ENCODE measurements around the gene XPO4.
"Not testable (repeated sequence)": the region's sequence is repeated elsewhere in the genome, so short reads cannot be mapped to it uniquely, and the experiment has no call there.

Gene XPO4

GRCh38 chr13:20890540-20890939 lies 12.0 kb downstream of the XPO4 start:
- FAIRE-seq: not testable (repeated sequence)

DNA sequence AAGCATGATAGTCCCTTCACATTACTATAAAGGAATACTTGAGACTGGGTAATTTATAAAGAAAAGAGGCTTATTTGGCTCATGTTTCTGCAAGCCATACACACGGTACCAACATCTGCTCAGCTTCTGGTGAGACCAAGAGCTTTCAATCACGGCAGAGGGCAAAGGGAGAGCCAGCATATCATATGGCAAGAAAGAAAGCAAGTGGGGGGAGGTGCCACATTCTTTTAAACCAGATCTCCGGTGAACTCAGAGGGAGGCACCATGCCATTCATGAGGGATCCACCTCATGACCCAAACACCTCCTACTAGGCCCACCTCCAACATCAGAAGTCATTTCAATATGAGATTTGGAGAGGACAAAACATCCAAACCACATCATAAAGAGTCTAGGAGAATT lies 20.3 kb downstream of the XPO4 start:
- no peak for FAIRE-seq

DNA sequence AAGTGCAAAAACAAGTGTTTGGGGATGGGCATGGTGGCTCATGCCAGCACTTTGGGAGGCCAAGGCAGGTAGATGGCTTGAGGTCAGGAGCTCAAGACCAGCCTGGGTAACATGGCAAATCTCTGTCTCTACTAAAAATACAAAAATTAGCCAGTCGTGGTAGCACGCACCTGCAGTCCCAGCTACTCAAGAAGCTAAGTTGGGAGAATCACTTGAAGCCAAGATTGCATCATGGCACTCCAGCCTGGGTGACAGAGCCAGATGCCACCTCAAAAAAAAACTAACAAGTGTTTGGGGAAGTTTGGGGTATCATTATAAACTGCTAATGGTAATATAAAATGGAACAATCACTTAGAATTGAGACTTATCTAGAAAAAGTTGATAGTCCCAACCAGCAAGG lies 24.6 kb downstream of the XPO4 start:
- FAIRE-seq: no peak

GRCh38 chr13:20876802-20877201 lies 25.7 kb downstream of the XPO4 start:
- FAIRE-seq: not testable (repeated sequence)

GRCh38 chr13:20874439-20874838 lies 28.1 kb downstream of the XPO4 start:
- FAIRE-seq: not testable (repeated sequence)

GRCh38 chr13:20873348-20873747 lies 29.2 kb downstream of the XPO4 start:
- FAIRE-seq: no peak

- no peak for FAIRE-seq
These were observed 31.7 kb downstream of the XPO4 start for GRCh38 chr13:20870829-20871228.

DNA sequence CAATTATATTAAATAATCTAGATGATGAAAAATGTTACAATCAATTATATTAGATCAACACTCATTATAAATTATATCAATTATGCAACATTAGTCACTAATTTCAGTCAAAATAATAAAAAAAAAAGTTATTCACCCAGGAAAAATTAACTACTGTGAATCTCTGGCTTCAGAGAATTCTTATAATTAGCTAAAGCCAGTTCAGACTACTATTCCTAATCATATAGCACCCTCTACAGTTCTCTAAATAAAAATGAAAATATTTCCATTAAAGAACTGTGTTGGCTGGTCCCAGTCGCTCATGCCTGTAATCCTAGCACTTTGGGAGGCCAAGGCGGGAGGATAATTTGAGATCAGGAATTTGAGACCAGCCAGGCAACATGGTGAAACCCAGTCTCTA lies 33.0 kb downstream of the XPO4 start:
- peak; percentile 92 for FAIRE-seq

- no peak for FAIRE-seq
These were observed 35.1 kb downstream of the XPO4 start for GRCh38 chr13:20867408-20867807.

DNA sequence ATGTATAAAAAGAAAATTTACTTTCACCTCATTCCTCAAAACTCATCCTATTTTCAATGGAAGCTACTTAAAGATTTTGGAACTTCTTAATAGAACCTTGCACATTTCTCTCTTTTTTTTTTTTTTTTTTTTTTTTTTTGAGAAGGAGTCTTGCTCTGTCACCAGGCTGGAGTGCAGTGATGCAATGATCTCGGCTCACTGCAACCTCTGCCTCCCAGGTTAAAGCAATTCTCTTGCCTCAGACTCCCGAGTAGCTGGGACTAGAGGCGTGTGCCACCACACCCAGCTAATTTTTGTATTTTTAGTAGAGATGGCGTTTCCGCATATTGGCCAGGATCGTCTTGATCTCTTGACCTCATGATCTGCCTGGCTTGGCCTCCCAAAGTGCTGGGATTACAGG lies 40.9 kb downstream of the XPO4 start:
- not testable (repeated sequence) for FAIRE-seq

- FAIRE-seq: no peak
These were observed 41.7 kb downstream of the XPO4 start for GRCh38 chr13:20860844-20861243.

- FAIRE-seq: no peak
These were observed 45.9 kb downstream of the XPO4 start for GRCh38 chr13:20856650-20857049.

DNA sequence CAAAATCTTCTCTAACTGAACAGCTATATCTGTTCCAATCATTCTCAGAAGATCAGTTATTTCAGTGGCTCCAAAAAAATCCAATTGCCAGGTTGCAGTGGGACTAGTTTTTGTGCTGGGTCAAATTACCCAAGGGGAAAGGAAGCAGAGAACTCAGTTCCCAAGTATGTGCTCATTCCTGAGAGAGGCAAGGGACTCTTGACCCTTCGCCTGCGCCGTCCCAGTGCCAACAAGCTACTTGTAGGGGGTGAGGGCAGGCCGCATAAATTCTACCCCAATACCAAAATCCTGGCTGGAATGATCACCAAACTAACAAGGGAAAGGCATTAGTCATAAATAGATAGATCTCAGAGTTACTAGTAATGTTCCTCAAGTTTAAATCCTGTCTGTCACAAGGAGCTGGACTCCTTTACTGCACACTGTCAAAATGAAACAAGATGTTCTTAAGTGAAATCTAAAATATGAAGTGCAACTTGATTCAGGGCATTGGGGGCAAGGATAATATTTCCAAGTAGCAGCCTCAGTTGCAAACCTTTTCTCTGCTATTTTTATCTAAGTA lies 50.6 kb downstream of the XPO4 start:
- FAIRE-seq: no peak

- no peak for FAIRE-seq
These were observed 53.6 kb downstream of the XPO4 start for GRCh38 chr13:20848944-20849343.

DNA sequence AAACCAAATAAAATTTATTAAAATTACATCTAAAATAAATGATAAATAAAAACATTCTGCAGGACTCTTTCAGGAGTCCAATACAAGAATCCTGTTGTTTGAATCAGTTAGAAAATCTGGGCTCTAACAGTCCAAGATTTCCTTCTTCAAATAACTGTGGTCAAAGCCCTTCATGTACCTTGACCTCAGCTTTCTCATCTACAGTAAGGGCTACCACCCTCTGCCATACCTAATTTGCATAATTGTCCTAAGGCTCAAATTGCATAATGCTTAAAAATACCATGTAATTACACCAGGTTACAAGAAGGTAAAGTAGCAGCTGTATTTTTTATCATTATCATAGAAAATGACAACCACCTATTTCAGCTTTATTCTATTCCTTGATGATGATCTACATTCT lies 54.3 kb downstream of the XPO4 start:
- FAIRE-seq: no peak

- no peak for FAIRE-seq
These were observed 55.2 kb downstream of the XPO4 start for GRCh38 chr13:20847296-20847695.

GRCh38 chr13:20843166-20843565 lies 59.4 kb downstream of the XPO4 start:
- FAIRE-seq: no peak

- no peak for FAIRE-seq
These were observed 62.0 kb downstream of the XPO4 start for GRCh38 chr13:20840568-20840967.

DNA sequence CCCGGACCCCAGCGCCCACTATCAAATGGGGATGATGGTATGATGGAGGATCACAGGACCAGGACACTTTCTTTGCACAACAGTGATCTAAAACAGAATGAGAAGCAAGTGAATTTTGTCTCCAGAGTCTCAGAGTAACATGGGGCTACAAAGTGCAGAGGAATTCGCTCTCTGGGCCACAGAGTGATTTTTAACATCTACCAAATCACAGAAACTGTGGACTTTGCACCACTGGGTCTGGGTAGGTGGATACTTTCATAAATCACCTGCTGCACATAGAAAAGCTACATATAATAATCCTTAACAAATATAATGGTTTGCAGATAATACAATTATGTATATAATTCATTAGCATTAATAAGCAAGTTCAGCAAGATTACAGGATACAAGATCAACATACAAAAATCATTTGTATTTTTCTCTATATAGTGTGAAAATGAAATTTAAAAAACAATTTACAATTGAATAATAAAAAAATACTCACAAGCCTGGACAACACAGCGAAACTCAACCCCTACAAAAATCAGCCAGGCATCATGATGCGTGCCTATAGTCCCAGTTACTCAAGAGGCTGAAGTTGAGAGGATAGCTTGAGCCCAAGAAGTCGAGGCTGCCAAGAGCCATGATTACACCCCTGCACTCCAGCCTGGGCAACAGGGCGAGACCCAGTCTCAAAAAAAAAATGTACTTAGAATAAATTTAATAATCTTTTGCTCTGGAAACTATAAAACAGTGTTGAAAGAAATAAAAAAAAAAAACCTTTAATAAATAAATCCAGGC lies 68.5 kb downstream of the XPO4 start:
- FAIRE-seq: no peak

DNA sequence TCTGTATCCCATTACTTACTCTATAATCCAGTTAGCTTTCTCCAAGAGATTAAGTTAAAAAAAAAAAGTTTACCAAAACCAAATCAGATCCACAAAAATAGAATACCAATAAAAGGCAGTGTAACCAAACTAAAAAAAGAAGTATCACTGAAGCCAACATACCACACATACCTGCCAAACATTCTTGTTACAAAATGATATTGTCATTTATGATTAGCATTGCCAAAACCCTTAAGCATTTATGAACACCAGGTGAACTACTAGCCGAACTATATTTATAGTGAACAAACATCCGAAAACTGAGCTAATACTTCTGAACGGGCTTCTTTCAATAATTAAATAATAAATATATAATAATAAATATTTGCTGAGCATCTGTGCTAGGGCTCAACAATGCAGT lies 69.7 kb downstream of the XPO4 start:
- FAIRE-seq: no peak

- no peak for FAIRE-seq
These were observed 70.6 kb downstream of the XPO4 start for GRCh38 chr13:20831933-20832332.

GRCh38 chr13:20831254-20831653 lies 71.3 kb downstream of the XPO4 start:
- FAIRE-seq: no peak

- peak; percentile 92 for FAIRE-seq
These were observed 73.8 kb downstream of the XPO4 start for GRCh38 chr13:20828539-20829364.
